Astrocyte (in vitro differentiated cells and primary cell): ENCODE data around the gene TMED6. TPM values are rescaled to one million over a fixed set of nuclear protein-coding genes. Genes with fewer than 3 reads are reported as not detected.

ENCODE experiments used
- DNase-seq: peaks from one replicate; pipeline ENCODE4 v3.0.0-alpha.2; 2010; ENCODE audit warnings: low read depth
- FAIRE-seq: peaks from 2 replicates; lab custom pipeline; 2011; peaks lifted over from hg19 to GRCh38; lab: Jason Lieb, UNC
- H2AFZ ChIP-seq: 2 replicates; pipeline ENCODE4 v1.6.0; 2012; ENCODE audit warnings: low read depth, low read length, inconsistent platforms
- H3K27ac ChIP-seq: 2 replicates; pipeline ENCODE4 v1.5.1; 2011; ENCODE audit warnings: low read depth, low read length, inconsistent platforms
- H3K27me3 ChIP-seq: 2 replicates; pipeline ENCODE4 v1.6.0; 2011; ENCODE audit warnings: low read length, inconsistent platforms; ENCODE audit not compliant: insufficient read depth
- H3K36me3 ChIP-seq: 2 replicates; pipeline ENCODE4 v1.5.1; 2011; ENCODE audit warnings: low read length, inconsistent platforms; ENCODE audit not compliant: insufficient read depth
- H3K4me1 ChIP-seq: 2 replicates; pipeline ENCODE4 v1.5.1; 2011; ENCODE audit warnings: low read length, inconsistent platforms; ENCODE audit not compliant: insufficient read depth
- H3K4me2 ChIP-seq: 2 replicates; pipeline ENCODE4 v1.6.0; 2012; ENCODE audit warnings: low read length, inconsistent platforms
- H3K4me3 ChIP-seq: 2 replicates; pipeline ENCODE4 v1.5.1; 2011; ENCODE audit warnings: low read depth, mild to moderate bottlenecking, low read length, inconsistent platforms; ENCODE audit not compliant: insufficient read depth
- H3K79me2 ChIP-seq: 2 replicates; pipeline ENCODE4 v1.6.0; 2012; ENCODE audit warnings: mild to moderate bottlenecking, low read length, inconsistent platforms; ENCODE audit not compliant: insufficient read depth
- H3K9ac ChIP-seq: 2 replicates; pipeline ENCODE4 v1.6.0; 2012; ENCODE audit warnings: mild to moderate bottlenecking, low read length, inconsistent platforms
- H3K9me3 ChIP-seq: 2 replicates; pipeline ENCODE4 v1.5.1; 2012; ENCODE audit warnings: low read depth, mild to moderate bottlenecking, low read length, inconsistent platforms; ENCODE audit not compliant: insufficient read depth
- H4K20me1 ChIP-seq: 2 replicates; pipeline ENCODE4 v1.6.0; 2012; ENCODE audit warnings: low read length, inconsistent platforms; ENCODE audit not compliant: insufficient read depth
- H3K27ac Mint-ChIP-seq: one replicate; pipeline ENCODE4 v1.8.0; 2021; ENCODE audit warnings: mild to moderate bottlenecking, mixed read lengths; ENCODE audit not compliant: unreplicated experiment
- H3K27me3 Mint-ChIP-seq: one replicate; pipeline ENCODE4 v1.8.0; 2021; ENCODE audit warnings: low read depth, mixed read lengths; ENCODE audit not compliant: unreplicated experiment
- H3K36me3 Mint-ChIP-seq: one replicate; pipeline ENCODE4 v1.8.0; 2021; ENCODE audit warnings: low read depth, mixed read lengths; ENCODE audit not compliant: unreplicated experiment
- H3K4me1 Mint-ChIP-seq: one replicate; pipeline ENCODE4 v1.8.0; 2021; ENCODE audit warnings: low read depth, mixed read lengths; ENCODE audit not compliant: unreplicated experiment
- H3K4me3 Mint-ChIP-seq: one replicate; pipeline ENCODE4 v1.8.0; 2021; ENCODE audit warnings: mild to moderate bottlenecking, moderate library complexity, mixed read lengths; ENCODE audit not compliant: unreplicated experiment
- H3K9me3 Mint-ChIP-seq: one replicate; pipeline ENCODE4 v1.8.0; 2021; ENCODE audit warnings: mild to moderate bottlenecking, mixed read lengths; ENCODE audit not compliant: unreplicated experiment
- EZH2 ChIP-seq: IDR thresholded peaks from 2 replicates; pipeline ENCODE4 v1.6.1; 2012; ENCODE audit warnings: mild to moderate bottlenecking, low read length, inconsistent platforms; ENCODE audit not compliant: insufficient read depth
- total RNA-seq: library from RNA; stranded (reverse); gene quantifications from 2 replicates; pipeline ENCODE4 v1.2.1, GENCODE V29; 2021
- TF ChIP-seq, protein P1 (sequence below): IDR thresholded peaks from 2 replicates; pipeline ENCODE4 v1.5.1; 2011; ENCODE audit warnings: low read depth, mild to moderate bottlenecking, inconsistent platforms, low read length, moderate library complexity; ENCODE audit not compliant: insufficient read depth

Gene TMED6
- total RNA-seq, 1 donor from 2014 or later, result 0.64 TPM

DNA sequence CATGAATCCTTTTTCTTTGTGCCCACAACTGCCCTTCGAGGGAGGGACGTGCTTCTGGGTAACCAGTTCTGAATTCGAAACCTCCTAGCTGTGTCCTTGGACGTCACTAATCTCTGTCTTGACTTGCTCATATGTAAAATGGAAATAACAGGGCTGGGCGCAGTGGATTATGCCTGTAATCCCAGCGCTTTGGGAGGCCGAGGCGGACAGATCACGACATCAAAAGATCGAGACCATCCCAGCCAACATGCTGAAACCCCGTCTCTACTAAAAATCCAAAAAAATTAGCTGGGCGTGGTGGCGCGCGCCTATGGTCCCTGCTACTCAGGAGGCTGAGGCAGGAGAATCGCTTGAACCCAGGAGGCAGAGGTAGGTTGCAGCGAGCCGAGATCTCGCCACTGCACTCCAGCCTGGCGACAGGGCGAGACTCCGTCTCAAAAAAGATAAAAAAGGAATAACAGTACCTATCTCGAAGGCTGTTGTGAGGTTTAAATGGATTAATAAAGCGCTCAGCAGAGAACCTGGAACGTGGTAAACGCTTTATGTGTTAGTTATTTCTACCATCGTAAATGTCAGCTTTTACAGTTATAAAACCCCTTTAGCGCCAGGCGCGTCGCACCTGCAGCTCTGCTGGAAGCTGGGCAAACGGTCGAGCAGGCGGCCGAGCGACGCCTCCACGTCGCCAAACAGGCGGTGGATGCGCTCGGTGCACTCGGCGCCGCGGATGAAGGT is 12.9 kb downstream of the TMED6 start:
- no peak for DNase-seq
- Histone ChIP-seq H3K4me1 (peaks cover 19% of the 10 kb centered on the region), H4K20me1 (peaks cover 3% of the 10 kb centered on the region), H3K79me2 (peaks cover 87% of the 10 kb centered on the region), H3K9ac (peak overlapping the region; percentile 90), H2AFZ (peak overlapping the region; percentile 85), H3K27ac (peak overlapping the region; percentile 77), H3K4me3 (peak overlapping the region; percentile 90), H3K9me3 (no peaks in the 10 kb centered on the region), H3K36me3 (peaks cover 46% of the 10 kb centered on the region), H3K27me3 (no peaks in the 10 kb centered on the region), H3K4me2 (peak overlapping the region; percentile 99)
- H3K27ac Mint-ChIP-seq, result peak overlapping the region; percentile 90
- TF ChIP-seq, protein P1, sequence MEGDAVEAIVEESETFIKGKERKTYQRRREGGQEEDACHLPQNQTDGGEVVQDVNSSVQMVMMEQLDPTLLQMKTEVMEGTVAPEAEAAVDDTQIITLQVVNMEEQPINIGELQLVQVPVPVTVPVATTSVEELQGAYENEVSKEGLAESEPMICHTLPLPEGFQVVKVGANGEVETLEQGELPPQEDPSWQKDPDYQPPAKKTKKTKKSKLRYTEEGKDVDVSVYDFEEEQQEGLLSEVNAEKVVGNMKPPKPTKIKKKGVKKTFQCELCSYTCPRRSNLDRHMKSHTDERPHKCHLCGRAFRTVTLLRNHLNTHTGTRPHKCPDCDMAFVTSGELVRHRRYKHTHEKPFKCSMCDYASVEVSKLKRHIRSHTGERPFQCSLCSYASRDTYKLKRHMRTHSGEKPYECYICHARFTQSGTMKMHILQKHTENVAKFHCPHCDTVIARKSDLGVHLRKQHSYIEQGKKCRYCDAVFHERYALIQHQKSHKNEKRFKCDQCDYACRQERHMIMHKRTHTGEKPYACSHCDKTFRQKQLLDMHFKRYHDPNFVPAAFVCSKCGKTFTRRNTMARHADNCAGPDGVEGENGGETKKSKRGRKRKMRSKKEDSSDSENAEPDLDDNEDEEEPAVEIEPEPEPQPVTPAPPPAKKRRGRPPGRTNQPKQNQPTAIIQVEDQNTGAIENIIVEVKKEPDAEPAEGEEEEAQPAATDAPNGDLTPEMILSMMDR, result no peak
- TF ChIP-seq EZH2, result no peak
- H3K9me3 Mint-ChIP-seq, result no peaks in the 10 kb centered on the region
- H3K4me3 Mint-ChIP-seq, result peak overlapping the region; percentile 100
- H3K4me1 Mint-ChIP-seq, result peaks cover 18% of the 10 kb centered on the region
- peaks cover 16% of the 10 kb centered on the region for H3K36me3 Mint-ChIP-seq
- no peaks in the 10 kb centered on the region for H3K27me3 Mint-ChIP-seq
- no peak for FAIRE-seq

GRCh38 chr16:69334696-69335095 is 16.9 kb downstream of the TMED6 start:
- Histone ChIP-seq H3K4me2 (no peak overlapping the region), H4K20me1 (peaks cover 5% of the 10 kb centered on the region), H3K27ac (no peak overlapping the region), H2AFZ (no peak overlapping the region), H3K4me1 (peaks cover 14% of the 10 kb centered on the region), H3K4me3 (no peak overlapping the region), H3K9me3 (no peaks in the 10 kb centered on the region), H3K36me3 (peaks cover 25% of the 10 kb centered on the region), H3K9ac (no peak overlapping the region), H3K27me3 (no peaks in the 10 kb centered on the region), H3K79me2 (peaks cover 69% of the 10 kb centered on the region)
- Mint-ChIP-seq H3K36me3 (peaks cover 12% of the 10 kb centered on the region), H3K4me3 (no peak overlapping the region), H3K4me1 (peaks cover 10% of the 10 kb centered on the region), H3K27me3 (no peaks in the 10 kb centered on the region), H3K27ac (no peak overlapping the region), H3K9me3 (no peaks in the 10 kb centered on the region)
- FAIRE-seq, result no peak
- DNase-seq, result no peak
- no peak for TF ChIP-seq EZH2
- TF ChIP-seq, protein P1, result no peak
